ENCODE data around the gene ZNF576. TPM values are rescaled to one million over a fixed set of nuclear protein-coding genes. Genes with fewer than 3 reads are reported as not detected.
"Not testable (repeated sequence)": the region's sequence is repeated elsewhere in the genome, so short reads cannot be mapped to it uniquely, and the experiment has no call there.

ZNF576 gene, protein sequence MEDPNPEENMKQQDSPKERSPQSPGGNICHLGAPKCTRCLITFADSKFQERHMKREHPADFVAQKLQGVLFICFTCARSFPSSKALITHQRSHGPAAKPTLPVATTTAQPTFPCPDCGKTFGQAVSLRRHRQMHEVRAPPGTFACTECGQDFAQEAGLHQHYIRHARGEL
- total RNA-seq: 14.2 TPM
- long read RNA-seq, transcript ZNF576-201 (3 exons, 2,566 nt): major isoform, 8 of 19 reads
- long read RNA-seq, partial matches to known transcripts: 7 of 19 reads
- long read RNA-seq, other reads (novel, unspliced or antisense): 1 of 19 reads

DNA sequence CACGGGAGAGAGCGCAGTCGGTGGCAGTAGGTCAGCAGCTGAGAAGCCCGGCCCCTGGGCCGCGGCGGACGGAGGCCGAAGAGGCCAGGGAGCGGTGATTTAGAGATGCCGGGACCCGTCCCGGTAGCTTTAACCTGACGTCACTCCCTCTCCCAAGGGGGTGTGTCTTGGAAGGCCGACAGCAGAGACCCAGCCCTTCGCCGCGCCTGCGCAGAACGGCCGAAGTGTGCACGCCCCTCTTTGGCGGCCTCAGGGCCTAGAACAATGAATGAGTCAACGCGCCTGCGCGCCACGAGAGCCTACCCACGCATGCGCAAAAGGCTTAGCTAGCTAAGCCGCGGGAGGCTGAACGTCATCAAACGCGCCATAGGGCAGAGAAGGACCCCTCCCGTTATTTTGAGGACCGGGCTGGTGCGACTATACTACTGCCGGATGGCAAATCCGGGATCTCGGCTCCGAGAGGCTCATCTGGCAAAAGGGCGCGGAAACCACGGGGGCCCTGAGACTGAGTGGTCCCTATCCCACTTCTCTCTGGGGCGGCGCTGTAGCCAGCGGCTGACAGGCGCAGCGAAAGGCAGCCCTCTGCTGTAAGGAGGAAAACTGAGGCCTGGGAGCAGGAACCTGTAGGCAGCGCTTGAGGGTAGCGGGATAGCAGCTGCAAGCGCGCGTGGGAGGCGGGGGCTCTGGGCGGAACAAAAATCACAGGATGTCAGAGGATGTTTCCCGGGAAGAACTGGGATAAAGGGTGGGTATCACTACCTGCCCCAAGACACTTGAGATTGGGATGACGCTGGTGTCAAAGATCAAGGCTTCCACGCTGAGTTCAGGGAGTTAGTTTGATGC, at the start of gene ZNF576, which contains the start of gene IRGQ:
ZNF576 (plus strand) TSS at position 597 of the 843 bp plus-strand sequence. CDS start 514 bp downstream, outside the sequence.
IRGQ (minus strand) TSS at position 136 of the 843 bp plus-strand sequence. CDS start 796 bp downstream, outside the sequence.
- intact Hi-C loops (cut with DNase I): no loop called here
- Histone ChIP-seq H3K36me3 (peaks cover 57% of the 10 kb centered on the region), H3K27ac (peak within 1 kb of the TSS; percentile 99), H3K4me3 (peak within 1 kb of the TSS; percentile 77), H3K27me3 (ENCODE audit: low read depth) (no peaks in the 10 kb centered on the region), H3K4me1 (peaks cover 41% of the 10 kb centered on the region), H3K9me3 (no peaks in the 10 kb centered on the region)
- DNase-seq (peak; percentile 100), ATAC-seq (peak; percentile 94 to 96)
- TF ChIP-seq, protein P1, sequence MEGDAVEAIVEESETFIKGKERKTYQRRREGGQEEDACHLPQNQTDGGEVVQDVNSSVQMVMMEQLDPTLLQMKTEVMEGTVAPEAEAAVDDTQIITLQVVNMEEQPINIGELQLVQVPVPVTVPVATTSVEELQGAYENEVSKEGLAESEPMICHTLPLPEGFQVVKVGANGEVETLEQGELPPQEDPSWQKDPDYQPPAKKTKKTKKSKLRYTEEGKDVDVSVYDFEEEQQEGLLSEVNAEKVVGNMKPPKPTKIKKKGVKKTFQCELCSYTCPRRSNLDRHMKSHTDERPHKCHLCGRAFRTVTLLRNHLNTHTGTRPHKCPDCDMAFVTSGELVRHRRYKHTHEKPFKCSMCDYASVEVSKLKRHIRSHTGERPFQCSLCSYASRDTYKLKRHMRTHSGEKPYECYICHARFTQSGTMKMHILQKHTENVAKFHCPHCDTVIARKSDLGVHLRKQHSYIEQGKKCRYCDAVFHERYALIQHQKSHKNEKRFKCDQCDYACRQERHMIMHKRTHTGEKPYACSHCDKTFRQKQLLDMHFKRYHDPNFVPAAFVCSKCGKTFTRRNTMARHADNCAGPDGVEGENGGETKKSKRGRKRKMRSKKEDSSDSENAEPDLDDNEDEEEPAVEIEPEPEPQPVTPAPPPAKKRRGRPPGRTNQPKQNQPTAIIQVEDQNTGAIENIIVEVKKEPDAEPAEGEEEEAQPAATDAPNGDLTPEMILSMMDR (IDR thresholded peaks at IDR 0.05): no peak

DNA sequence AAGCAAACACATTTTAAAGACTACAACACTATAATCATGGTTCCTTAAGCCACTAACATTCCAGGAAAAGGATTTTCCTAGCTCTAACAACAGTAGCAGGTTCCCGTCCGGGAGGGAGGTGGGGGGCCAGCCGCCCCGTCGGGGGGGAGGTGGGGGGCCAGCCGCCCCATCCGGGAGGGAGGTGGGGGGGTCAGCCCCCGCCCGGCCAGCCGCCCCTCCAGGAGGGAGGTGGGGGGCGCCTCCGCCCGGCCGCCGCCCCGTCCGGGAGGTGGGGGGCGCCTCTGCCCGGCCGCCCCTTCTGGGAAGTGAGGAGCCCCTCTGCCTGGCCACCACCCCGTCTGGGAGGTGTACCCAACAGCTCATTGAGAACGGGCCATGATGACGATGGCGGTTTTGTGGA, 48.5 kb upstream of the ZNF576 start:
- DNase-seq; H3K4me3 ChIP-seq; ATAC-seq; H3K27me3 ChIP-seq (ENCODE audit: low read depth); H3K4me1 ChIP-seq; H3K27ac ChIP-seq; intact Hi-C loops (cut with DNase I); H3K9me3 ChIP-seq: not testable (repeated sequence)
- peaks cover 64% of the 10 kb centered on the region for H3K36me3 ChIP-seq

DNA sequence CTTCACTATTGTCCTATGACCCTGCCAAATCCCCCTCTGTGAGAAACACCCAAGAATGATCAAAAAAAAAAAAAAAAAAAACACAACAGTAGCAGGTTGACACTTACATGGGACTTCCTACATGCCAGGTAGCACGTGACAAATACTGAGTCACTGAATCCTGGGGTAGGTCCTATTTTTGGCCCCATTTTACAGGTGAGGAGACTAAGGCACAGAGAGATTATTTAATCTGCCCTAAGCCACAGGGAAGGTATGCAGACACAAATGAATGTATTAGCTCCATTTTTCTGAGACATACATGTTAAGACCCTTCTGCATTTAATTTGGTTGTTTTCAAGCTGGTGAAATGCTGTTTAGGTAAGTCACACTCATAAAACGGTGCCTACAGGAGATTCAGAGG, 47.7 kb upstream of the ZNF576 start:
- Histone ChIP-seq H3K36me3 (peaks cover 65% of the 10 kb centered on the region), H3K27me3 (ENCODE audit: low read depth) (no peaks in the 10 kb centered on the region), H3K4me3 (no peak overlapping the region), H3K4me1 (no peaks in the 10 kb centered on the region), H3K27ac (no peak overlapping the region), H3K9me3 (no peaks in the 10 kb centered on the region)
- no peak for DNase-seq
- ATAC-seq: no peak
- intact Hi-C loops (cut with DNase I): no loop called here
- TF ChIP-seq, protein P1 (IDR thresholded peaks at IDR 0.05): no peak

DNA sequence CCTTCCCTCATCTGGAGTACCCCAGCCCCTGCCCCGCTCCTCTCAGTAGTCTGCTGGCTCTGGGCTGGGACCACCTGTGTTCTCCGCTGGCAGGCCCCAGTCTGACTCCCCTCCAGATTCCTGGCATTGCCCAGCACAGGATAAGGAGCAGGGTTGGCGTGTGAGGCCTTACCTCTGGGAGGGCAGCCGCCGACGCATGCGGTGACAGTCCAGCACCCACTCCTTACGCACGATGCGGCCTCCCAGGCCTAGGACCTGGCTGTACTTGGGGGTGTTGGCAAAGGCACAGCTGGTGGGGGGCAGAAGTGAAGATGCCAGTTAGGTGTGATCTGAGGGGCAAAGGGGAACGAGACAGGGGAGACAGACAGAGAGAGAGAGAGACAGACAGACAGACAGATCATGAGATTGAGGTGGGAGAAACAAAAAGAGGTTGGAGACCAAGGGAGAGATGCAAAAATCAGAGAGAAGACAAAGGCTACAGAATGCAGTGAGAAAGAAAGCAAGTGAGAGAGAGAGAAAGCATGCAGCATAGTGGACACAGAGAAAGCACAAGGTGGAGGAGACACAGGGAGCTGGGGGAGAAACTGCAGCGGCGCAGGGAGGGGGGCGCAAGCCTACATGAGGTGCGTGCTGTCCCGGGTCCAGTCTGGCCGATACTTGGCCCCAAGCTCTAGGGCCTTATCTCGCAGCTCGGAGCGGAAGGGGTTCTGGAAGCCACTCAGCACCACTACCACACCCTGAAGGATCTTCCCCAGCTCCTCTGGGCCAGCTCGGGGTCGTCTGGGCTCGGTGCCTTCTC, 44.8 kb upstream of the ZNF576 start:
- TF ChIP-seq, protein P1 (IDR thresholded peaks at IDR 0.05): no peak
- Histone ChIP-seq H3K4me1 (no peaks in the 10 kb centered on the region), H3K27ac (no peak overlapping the region), H3K36me3 (peaks cover 75% of the 10 kb centered on the region), H3K4me3 (no peak overlapping the region), H3K9me3 (no peaks in the 10 kb centered on the region), H3K27me3 (ENCODE audit: low read depth) (no peaks in the 10 kb centered on the region)
- intact Hi-C loops (cut with DNase I): no loop called here
- ATAC-seq (no peak), DNase-seq (no peak)

DNA sequence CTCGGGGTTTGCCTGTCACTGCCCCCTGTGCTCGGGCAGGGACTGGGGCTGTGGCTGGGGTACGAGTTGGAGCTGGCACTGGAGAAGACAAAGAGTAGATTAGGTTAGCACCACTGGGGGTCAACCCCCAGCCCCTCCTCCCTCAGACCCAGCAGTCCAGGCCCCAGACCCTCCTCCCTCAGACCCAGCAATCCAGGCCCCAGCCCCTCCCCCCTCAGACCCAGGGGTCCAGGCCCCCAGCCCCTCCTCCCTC, 44.3 kb upstream of the ZNF576 start:
- TF ChIP-seq, protein P1 (IDR thresholded peaks at IDR 0.05): no peak
- DNase-seq (no peak), ATAC-seq (no peak)
- Histone ChIP-seq H3K36me3 (peaks cover 81% of the 10 kb centered on the region), H3K27me3 (ENCODE audit: low read depth) (no peaks in the 10 kb centered on the region), H3K4me3 (no peak overlapping the region), H3K9me3 (no peaks in the 10 kb centered on the region), H3K27ac (no peak overlapping the region), H3K4me1 (no peaks in the 10 kb centered on the region)
- intact Hi-C loops (cut with DNase I): no loop called here

All from lower lobe of right lung (tissue), 2 donors.